Keratinocyte (primary cell): ENCODE measurements around the gene CMSS1. TPM values are rescaled to one million over a fixed set of nuclear protein-coding genes. Genes with fewer than 3 reads are reported as not detected.

Experiments
- DNase-seq: peaks from one replicate; pipeline ENCODE4 v3.0.0-alpha.2; 2011; ENCODE audit warnings: low read depth, missing footprints, low spot score
- FAIRE-seq: peaks from 2 replicates; lab custom pipeline; 2011; peaks lifted over from hg19 to GRCh38; lab: Jason Lieb, UNC
- H2AFZ ChIP-seq: 2 replicates; pipeline ENCODE4 v1.6.0; 2012; ENCODE audit warnings: low read length, control low read depth, inconsistent platforms; ENCODE audit not compliant: control insufficient read depth
- H3K27ac ChIP-seq: 2 replicates; pipeline ENCODE4 v1.5.1; 2011; ENCODE audit warnings: low read length; ENCODE audit not compliant: control insufficient read depth, insufficient read depth
- H3K27me3 ChIP-seq: 3 replicates; pipeline ENCODE4 v1.6.0; 2011; ENCODE audit warnings: low read length; ENCODE audit not compliant: control insufficient read depth, insufficient read depth; ENCODE audit errors: extremely low read depth
- H3K36me3 ChIP-seq, 2 experiments: 2 replicates in 1 of 2; 3 replicates in 1 of 2; pipeline ENCODE4 v1.5.1; 2011; ENCODE audit warnings: low read length in 2 of 2, mild to moderate bottlenecking in 1 of 2; ENCODE audit not compliant: control insufficient read depth in 2 of 2, insufficient read depth in 2 of 2; ENCODE audit errors: extremely low read depth in 1 of 2
- H3K4me1 ChIP-seq: 3 replicates; pipeline ENCODE4 v1.5.1; 2011; ENCODE audit warnings: low read length; ENCODE audit not compliant: control insufficient read depth, insufficient read depth; ENCODE audit errors: extremely low read depth
- H3K4me2 ChIP-seq: 3 replicates; pipeline ENCODE4 v1.6.0; 2011; ENCODE audit warnings: low read depth, low read length; ENCODE audit not compliant: control insufficient read depth, insufficient read depth; ENCODE audit errors: extremely low read depth
- H3K4me3 ChIP-seq, 3 experiments: fragments of 200-600 bp in 1 of 3; sonication (generic) in 1 of 3; 2 replicates in 2 of 3; 3 replicates in 1 of 3; pipeline ENCODE4 v1.5.1; 2011 to 2016; ENCODE audit warnings: low read length in 3 of 3, mild to moderate bottlenecking in 3 of 3, control low read depth in 2 of 3, inconsistent platforms in 1 of 3, low read depth in 1 of 3, mixed read lengths in 1 of 3, mixed run types in 1 of 3, moderate library complexity in 1 of 3; ENCODE audit not compliant: control insufficient read depth in 2 of 3, insufficient read depth in 2 of 3; ENCODE audit errors: extremely low read depth in 1 of 3
- H3K79me2 ChIP-seq: 2 replicates; pipeline ENCODE4 v1.6.0; 2012; ENCODE audit warnings: low read length; ENCODE audit not compliant: control insufficient read depth, insufficient read depth
- H3K9ac ChIP-seq: 3 replicates; pipeline ENCODE4 v1.6.0; 2011; ENCODE audit warnings: low read length; ENCODE audit not compliant: control insufficient read depth, insufficient read depth; ENCODE audit errors: extremely low read depth
- H3K9me1 ChIP-seq: 3 replicates; pipeline ENCODE4 v1.6.0; 2011; ENCODE audit warnings: low read length; ENCODE audit not compliant: control insufficient read depth, insufficient read depth; ENCODE audit errors: extremely low read depth
- H3K9me3 ChIP-seq: 2 replicates; pipeline ENCODE4 v1.5.1; 2012; ENCODE audit warnings: low read depth, low read length; ENCODE audit not compliant: control insufficient read depth
- H4K20me1 ChIP-seq: 3 replicates; pipeline ENCODE4 v1.6.0; 2011; ENCODE audit warnings: low read length; ENCODE audit not compliant: control insufficient read depth, insufficient read depth; ENCODE audit errors: extremely low read depth
- EZH2 ChIP-seq: IDR thresholded peaks from one replicate; pipeline ENCODE4 v1.6.1; 2012; ENCODE audit warnings: inconsistent platforms, mild to moderate bottlenecking, low read length, moderate library complexity
- dilution Hi-C: fragments of 300-500 bp; cut with MboI; formaldehyde crosslinking; loops from one replicate; pipeline ENCODE4 v1.7.0; 2020; ENCODE audit warnings: low sequenced_read_pairs; ENCODE audit not compliant: extremely low pct_ligation_motif_present
- polyA plus RNA-seq, 5 experiments: library from polyadenylated mRNA; depleted of rRNA in 3 of 5; stranded (reverse) in 3 of 5; stranded (forward) in 1 of 5; unstranded in 1 of 5; fragments of >200 nt; gene quantifications; 1 replicate in 1 of 5; 2 replicates in 3 of 5; 3 replicates in 1 of 5; pipeline versions ENCODE4 v1.2.1 to v1.2.3, GENCODE V29; 2011 to 2012; ENCODE audit warnings: missing spikeins in 2 of 5, low read depth in 1 of 5, low replicate concordance in 1 of 5
- TF ChIP-seq, protein P1 (sequence below), 3 experiments: IDR thresholded peaks in 1 of 3; conservative IDR thresholded peaks in 1 of 3; optimal IDR thresholded peaks in 1 of 3; 2 replicates in 2 of 3; 3 replicates in 1 of 3; pipeline versions ENCODE3 to v1.5.1; 2011; ENCODE audit warnings: low read length in 3 of 3, mild to moderate bottlenecking in 3 of 3, moderate library complexity in 2 of 3, control low read depth in 1 of 3, inconsistent platforms in 1 of 3; ENCODE audit not compliant: insufficient read depth in 2 of 3; ENCODE audit errors: extremely low read depth in 1 of 3

Gene CMSS1
- polyA plus RNA-seq, 1 donor (not counting 4 experiments of a cell fraction or from before 2014, with no cell fraction given), result 37.2 TPM

DNA sequence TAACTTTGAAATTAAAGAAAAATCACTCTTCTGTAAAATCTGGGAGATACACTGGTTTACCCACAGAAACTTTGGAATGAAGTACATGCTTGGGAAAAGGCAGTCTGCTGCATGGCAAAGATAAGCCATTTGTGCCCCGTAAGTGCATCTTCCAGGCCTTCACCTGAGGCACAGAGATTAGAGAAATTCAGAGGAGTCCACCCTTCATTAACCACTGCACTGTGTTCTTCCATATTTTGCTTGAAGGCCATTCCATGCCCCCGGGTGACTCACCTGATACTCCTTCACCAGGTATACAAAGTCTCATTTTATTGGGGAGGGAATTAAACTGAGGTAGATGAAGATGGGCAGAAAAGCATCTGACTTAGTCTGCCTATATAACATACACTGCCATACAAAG lies 53.0 kb downstream of the CMSS1 start:
- no peaks in the 10 kb centered on the region for H4K20me1 ChIP-seq
- H3K79me2 ChIP-seq, result peaks cover 59% of the 10 kb centered on the region
- no peaks in the 10 kb centered on the region for H3K27me3 ChIP-seq
- H3K9ac ChIP-seq, result no peak overlapping the region
- no peak overlapping the region for H3K4me2 ChIP-seq
- no peak overlapping the region for H3K4me3 ChIP-seq
- no peaks in the 10 kb centered on the region for H3K9me1 ChIP-seq
- no peak overlapping the region for H2AFZ ChIP-seq
- peaks cover 19% of the 10 kb centered on the region for H3K4me1 ChIP-seq
- H3K27ac ChIP-seq, result no peak overlapping the region
- H3K9me3 ChIP-seq, result no peaks in the 10 kb centered on the region
- H3K36me3 ChIP-seq, result peaks cover 0 to 6% of the 10 kb centered on the region in 2 experiments
- dilution Hi-C loops, result no loop called here
- TF ChIP-seq EZH2, result no peak
- TF ChIP-seq, protein P1, sequence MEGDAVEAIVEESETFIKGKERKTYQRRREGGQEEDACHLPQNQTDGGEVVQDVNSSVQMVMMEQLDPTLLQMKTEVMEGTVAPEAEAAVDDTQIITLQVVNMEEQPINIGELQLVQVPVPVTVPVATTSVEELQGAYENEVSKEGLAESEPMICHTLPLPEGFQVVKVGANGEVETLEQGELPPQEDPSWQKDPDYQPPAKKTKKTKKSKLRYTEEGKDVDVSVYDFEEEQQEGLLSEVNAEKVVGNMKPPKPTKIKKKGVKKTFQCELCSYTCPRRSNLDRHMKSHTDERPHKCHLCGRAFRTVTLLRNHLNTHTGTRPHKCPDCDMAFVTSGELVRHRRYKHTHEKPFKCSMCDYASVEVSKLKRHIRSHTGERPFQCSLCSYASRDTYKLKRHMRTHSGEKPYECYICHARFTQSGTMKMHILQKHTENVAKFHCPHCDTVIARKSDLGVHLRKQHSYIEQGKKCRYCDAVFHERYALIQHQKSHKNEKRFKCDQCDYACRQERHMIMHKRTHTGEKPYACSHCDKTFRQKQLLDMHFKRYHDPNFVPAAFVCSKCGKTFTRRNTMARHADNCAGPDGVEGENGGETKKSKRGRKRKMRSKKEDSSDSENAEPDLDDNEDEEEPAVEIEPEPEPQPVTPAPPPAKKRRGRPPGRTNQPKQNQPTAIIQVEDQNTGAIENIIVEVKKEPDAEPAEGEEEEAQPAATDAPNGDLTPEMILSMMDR (optimal IDR thresholded peaks at IDR 0.05 in 1 of 3, IDR thresholded peaks at IDR 0.05 in 1 of 3, conservative IDR thresholded peaks at IDR 0.05 in 1 of 3; ENCODE audit: extremely low read depth in 1 of 3, insufficient read depth in 2 of 3, low read length in 3 of 3), result no peak
- DNase-seq (no peak), FAIRE-seq (no peak)

DNA sequence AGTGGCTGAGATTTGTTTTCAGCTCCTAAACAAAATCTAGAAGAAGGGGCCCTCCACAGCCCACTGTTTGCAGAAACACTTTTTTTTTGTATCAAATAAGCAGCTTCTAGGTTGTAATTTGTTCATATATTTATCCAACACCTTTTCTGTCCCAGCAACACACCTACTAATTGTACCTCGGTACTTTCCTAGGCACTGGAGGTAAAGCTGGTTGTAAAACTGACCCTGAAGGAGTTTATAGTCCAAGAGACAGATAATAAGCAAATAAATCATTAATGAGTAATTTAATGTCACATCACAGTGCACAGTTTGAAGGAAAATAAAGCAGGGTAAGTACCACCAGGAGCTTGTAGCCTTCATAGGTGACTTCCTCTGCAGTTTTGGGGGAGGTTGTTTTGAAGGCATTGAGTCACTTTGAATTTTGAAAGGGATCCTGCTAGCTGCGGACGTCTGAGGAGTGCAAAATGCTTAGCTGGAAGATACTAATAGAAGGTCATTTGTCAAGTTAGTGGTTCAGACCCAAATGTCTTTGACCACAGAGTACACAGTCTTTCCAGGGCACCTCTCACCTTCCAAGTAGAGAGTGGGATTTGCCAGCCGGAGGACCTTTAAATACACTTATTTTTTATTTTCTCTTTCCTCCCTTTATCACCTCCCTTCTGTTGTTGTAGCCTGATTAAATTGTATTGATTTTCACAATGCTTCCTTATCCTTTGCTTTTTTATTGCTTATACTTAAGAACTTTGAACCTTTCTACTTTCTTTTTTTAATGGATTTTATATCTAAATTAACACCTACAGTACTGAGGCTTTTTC lies 53.8 kb downstream of the CMSS1 start:
- peaks cover 54% of the 10 kb centered on the region for H3K79me2 ChIP-seq
- no peak overlapping the region for H3K4me3 ChIP-seq
- no peak overlapping the region for H2AFZ ChIP-seq
- no peak overlapping the region for H3K4me2 ChIP-seq
- TF ChIP-seq, protein P1 (optimal IDR thresholded peaks at IDR 0.05 in 1 of 3, IDR thresholded peaks at IDR 0.05 in 1 of 3, conservative IDR thresholded peaks at IDR 0.05 in 1 of 3; ENCODE audit: extremely low read depth in 1 of 3, insufficient read depth in 2 of 3, low read length in 3 of 3), result no peak
- no peak for TF ChIP-seq EZH2
- DNase-seq (no peak), FAIRE-seq (no peak)
- H3K9me3 ChIP-seq, result no peaks in the 10 kb centered on the region
- no peaks in the 10 kb centered on the region for H3K9me1 ChIP-seq
- no peaks in the 10 kb centered on the region for H3K27me3 ChIP-seq
- H3K9ac ChIP-seq, result no peak overlapping the region
- H3K36me3 ChIP-seq, result peaks cover 0 to 5% of the 10 kb centered on the region in 2 experiments
- H4K20me1 ChIP-seq, result no peaks in the 10 kb centered on the region
- H3K4me1 ChIP-seq, result peaks cover 19% of the 10 kb centered on the region
- dilution Hi-C loops, result no loop called here
- H3K27ac ChIP-seq, result no peak overlapping the region
